ENCODE measurements around the gene ASMTL.

Gene ASMTL

GRCh38 chrX:1466232-1466661 is 13.5 kb upstream of the ASMTL start:
- TF ChIP-seq EZH2phosphoT487 (conservative IDR thresholded peaks at IDR 0.05; ENCODE audit: low read length) (no peak), CTCF (IDR thresholded peaks at IDR 0.05; ENCODE audit: insufficient read depth, low read length, poor library complexity, severe bottlenecking) (no peak)
- Histone ChIP-seq H3K27me3 (ENCODE audit: low read length) (no peaks in the 10 kb centered on the region), H3K4me2 (ENCODE audit: low read depth, low read length, poor library complexity, severe bottlenecking) (no peak overlapping the region)

DNA sequence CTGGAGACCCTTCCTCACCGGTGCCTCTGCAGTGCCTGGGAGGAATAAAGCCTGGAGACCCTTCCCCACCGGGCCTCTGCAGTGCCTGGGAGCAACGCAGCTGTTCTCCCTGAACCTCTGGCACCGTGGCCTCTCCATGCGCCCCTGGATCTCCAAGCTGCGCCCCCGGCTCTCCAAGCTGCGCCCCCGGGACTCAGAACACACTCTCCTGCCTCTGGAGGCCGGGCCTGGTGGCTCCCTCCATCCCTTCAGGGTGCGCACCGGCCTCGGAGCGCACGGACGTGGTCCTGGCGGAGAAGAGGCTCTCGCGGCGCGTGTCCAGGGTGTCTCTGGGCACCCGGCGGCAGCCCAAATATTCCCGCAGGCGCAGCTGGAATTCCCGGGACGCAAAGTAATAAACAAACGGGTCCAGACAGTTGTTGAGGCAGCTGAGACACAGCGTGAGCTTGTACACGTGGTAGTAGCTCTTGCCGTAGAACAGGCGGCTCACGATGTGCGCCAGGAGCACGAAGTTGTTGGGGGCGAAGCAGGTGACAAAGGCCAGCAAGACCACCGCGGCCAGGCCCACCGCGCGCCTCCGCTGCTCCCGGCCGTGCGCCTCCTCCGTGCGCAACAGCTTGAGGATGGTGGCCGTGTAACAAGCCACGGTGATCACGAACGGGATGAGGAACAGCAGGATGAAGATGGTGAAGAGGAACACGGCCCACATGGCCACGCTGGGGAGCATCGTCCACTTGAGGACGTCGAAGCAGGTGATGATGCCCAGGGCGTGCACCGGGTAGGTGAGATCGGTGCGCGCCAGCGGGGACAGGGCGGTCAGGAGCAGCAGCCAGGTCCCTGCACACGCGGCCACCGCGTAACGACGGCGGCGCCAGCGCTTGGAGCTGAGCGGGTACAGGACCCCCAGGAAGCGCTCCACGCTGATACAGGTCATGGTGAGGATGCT is 12.8 kb upstream of the ASMTL start:
- Histone ChIP-seq H3K27me3 (ENCODE audit: low read length) (no peaks in the 10 kb centered on the region), H3K9me2 (replicated peaks; ENCODE audit: insufficient read depth, low read length) (no peaks in the 10 kb centered on the region), H3K4me3 (ENCODE audit: insufficient read depth, low read length, poor library complexity, severe bottlenecking) (no peak overlapping the region), H4K20me1 (ENCODE audit: low read depth, low read length) (no peaks in the 10 kb centered on the region), H3K9ac (ENCODE audit: low read length) (no peak overlapping the region), H3K9me3 (ENCODE audit: insufficient read depth, low read length) (no peaks in the 10 kb centered on the region), H3K36me3 (ENCODE audit: low read length) (no peaks in the 10 kb centered on the region), H3F3A (ENCODE audit: insufficient read depth) (peaks cover 49% of the 10 kb centered on the region), H3K27ac (ENCODE audit: low read depth, low read length) (no peak overlapping the region), H3K79me2 (ENCODE audit: insufficient read depth, low read length) (peaks cover 8% of the 10 kb centered on the region; the same call in 1 of the 2 replicates), H2AFZ (ENCODE audit: low read depth, low read length, severe bottlenecking) (no peak overlapping the region), H3K4me2 (ENCODE audit: low read depth, low read length, poor library complexity, severe bottlenecking) (no peak overlapping the region)
- no peak for TF ChIP-seq EZH2phosphoT487 (conservative IDR thresholded peaks at IDR 0.05; ENCODE audit: low read length)
- TF ChIP-seq CTCF (IDR thresholded peaks at IDR 0.05; ENCODE audit: insufficient read depth, low read length, poor library complexity, severe bottlenecking) = no peak

More at GRCh38 chrX:1466232-1466661, 13.5 kb upstream of the ASMTL start:
- Histone ChIP-seq H3K4me3 (ENCODE audit: insufficient read depth, low read length, poor library complexity, severe bottlenecking) (no peak overlapping the region), H3K9me3 (ENCODE audit: insufficient read depth, low read length) (no peaks in the 10 kb centered on the region), H3K9me2 (replicated peaks; ENCODE audit: insufficient read depth, low read length) (no peaks in the 10 kb centered on the region), H2AFZ (ENCODE audit: low read depth, low read length, severe bottlenecking) (no peak overlapping the region), H3K36me3 (ENCODE audit: low read length) (no peaks in the 10 kb centered on the region), H3K27ac (ENCODE audit: low read depth, low read length) (peak overlapping the region; percentile 97; the same call in 1 of the 2 replicates), H3K9ac (ENCODE audit: low read length) (no peak overlapping the region), H3F3A (ENCODE audit: insufficient read depth) (peaks cover 55% of the 10 kb centered on the region), H3K79me2 (ENCODE audit: insufficient read depth, low read length) (peaks cover 8% of the 10 kb centered on the region; the same call in 1 of the 2 replicates), H4K20me1 (ENCODE audit: low read depth, low read length) (no peaks in the 10 kb centered on the region)

DNA sequence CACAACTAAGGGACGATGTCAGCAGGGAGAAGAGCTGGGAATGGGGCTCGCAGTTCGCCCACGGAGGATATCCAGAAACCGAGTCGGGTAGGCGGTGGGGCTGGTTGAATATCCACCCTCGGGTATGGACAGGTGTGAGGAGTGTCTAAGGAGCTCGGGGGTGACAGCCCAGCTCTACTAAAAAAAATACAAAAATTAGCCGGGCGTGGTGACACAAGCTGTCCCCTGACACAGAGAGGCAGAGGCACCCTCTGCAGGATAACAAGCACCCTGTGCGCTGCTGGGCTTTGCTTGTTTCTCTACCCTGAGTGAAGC is 12.2 kb upstream of the ASMTL start:
- H4K20me1 ChIP-seq (ENCODE audit: low read depth, low read length) = no peaks in the 10 kb centered on the region
- no peak overlapping the region for H3K9ac ChIP-seq (ENCODE audit: low read length)
- H3K9me3 ChIP-seq (ENCODE audit: insufficient read depth, low read length) = no peaks in the 10 kb centered on the region
- H2AFZ ChIP-seq (ENCODE audit: low read depth, low read length, severe bottlenecking) = no peak overlapping the region
- H3K27ac ChIP-seq (ENCODE audit: low read depth, low read length) = no peak overlapping the region
- no peak overlapping the region for H3K4me2 ChIP-seq (ENCODE audit: low read depth, low read length, poor library complexity, severe bottlenecking)
- no peaks in the 10 kb centered on the region for H3K27me3 ChIP-seq (ENCODE audit: low read length)
- peaks cover 8% of the 10 kb centered on the region; the same call in 1 of the 2 replicates for H3K79me2 ChIP-seq (ENCODE audit: insufficient read depth, low read length)
- H3K4me3 ChIP-seq (ENCODE audit: insufficient read depth, low read length, poor library complexity, severe bottlenecking) = no peak overlapping the region
- TF ChIP-seq CTCF (IDR thresholded peaks at IDR 0.05; ENCODE audit: insufficient read depth, low read length, poor library complexity, severe bottlenecking) (no peak), EZH2phosphoT487 (conservative IDR thresholded peaks at IDR 0.05; ENCODE audit: low read length) (no peak)
- H3F3A ChIP-seq (ENCODE audit: insufficient read depth) = peaks cover 43% of the 10 kb centered on the region
- H3K36me3 ChIP-seq (ENCODE audit: low read length) = no peaks in the 10 kb centered on the region
- H3K9me2 ChIP-seq (replicated peaks; ENCODE audit: insufficient read depth, low read length) = no peaks in the 10 kb centered on the region

Measured in SU-DHL-6 (cell line).